Measurements from ENCODE around the gene GART.

GART gene

DNA sequence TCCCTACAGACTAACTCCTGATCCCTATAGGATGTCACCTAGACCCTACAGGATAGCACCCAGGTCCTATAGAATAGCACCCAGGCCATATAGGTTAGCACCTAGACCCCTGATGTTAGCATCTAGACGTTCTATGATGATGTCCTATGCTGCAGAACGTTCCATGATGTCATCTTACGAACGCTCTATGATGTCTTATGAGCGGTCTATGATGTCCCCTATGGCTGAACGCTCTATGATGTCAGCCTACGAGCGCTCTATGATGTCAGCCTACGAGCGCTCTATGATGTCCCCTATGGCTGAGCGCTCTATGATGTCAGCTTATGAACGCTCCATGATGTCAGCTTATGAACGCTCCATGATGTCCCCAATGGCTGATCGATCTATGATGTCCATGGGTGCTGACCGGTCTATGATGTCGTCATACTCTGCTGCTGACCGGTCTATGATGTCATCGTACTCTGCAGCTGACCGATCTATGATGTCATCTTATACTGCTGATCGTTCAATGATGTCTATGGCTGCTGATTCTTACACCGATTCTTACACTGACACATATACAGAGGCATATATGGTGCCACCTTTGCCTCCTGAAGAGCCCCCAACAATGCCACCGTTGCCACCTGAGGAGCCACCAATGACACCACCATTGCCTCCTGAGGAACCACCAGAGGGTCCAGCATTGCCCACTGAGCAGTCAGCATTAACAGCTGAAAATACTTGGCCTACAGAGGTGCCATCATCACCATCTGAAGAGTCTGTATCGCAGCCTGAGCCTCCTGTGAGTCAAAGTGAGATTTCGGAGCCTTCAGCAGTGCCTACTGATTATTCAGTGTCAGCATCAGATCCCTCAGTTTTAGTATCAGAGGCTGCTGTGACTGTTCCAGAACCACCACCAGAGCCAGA, 10.4 kb upstream of the GART start:
- H3K4me3 Mint-ChIP-seq = no peak overlapping the region
- TF ChIP-seq, protein P1, sequence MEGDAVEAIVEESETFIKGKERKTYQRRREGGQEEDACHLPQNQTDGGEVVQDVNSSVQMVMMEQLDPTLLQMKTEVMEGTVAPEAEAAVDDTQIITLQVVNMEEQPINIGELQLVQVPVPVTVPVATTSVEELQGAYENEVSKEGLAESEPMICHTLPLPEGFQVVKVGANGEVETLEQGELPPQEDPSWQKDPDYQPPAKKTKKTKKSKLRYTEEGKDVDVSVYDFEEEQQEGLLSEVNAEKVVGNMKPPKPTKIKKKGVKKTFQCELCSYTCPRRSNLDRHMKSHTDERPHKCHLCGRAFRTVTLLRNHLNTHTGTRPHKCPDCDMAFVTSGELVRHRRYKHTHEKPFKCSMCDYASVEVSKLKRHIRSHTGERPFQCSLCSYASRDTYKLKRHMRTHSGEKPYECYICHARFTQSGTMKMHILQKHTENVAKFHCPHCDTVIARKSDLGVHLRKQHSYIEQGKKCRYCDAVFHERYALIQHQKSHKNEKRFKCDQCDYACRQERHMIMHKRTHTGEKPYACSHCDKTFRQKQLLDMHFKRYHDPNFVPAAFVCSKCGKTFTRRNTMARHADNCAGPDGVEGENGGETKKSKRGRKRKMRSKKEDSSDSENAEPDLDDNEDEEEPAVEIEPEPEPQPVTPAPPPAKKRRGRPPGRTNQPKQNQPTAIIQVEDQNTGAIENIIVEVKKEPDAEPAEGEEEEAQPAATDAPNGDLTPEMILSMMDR (IDR thresholded peaks at IDR 0.05; ENCODE audit: unreplicated experiment in 3 of 3) = no peak
- no peak overlapping the region for H3K27ac Mint-ChIP-seq
- H3K27me3 Mint-ChIP-seq (ENCODE audit: low read depth) = no peaks in the 10 kb centered on the region
- peaks cover 4% of the 10 kb centered on the region for H3K9me3 Mint-ChIP-seq
- peaks cover 9% of the 10 kb centered on the region for H3K4me1 Mint-ChIP-seq
- peaks cover 94% of the 10 kb centered on the region for H3K36me3 Mint-ChIP-seq (ENCODE audit: low read depth)

GRCh38 chr21:33551664-33552063, 9.7 kb upstream of the GART start:
- H3K36me3 Mint-ChIP-seq (ENCODE audit: low read depth) = peaks cover 92% of the 10 kb centered on the region
- H3K27ac Mint-ChIP-seq = no peak overlapping the region
- TF ChIP-seq, protein P1 (IDR thresholded peaks at IDR 0.05; ENCODE audit: unreplicated experiment in 3 of 3) = no peak
- H3K27me3 Mint-ChIP-seq (ENCODE audit: low read depth) = no peaks in the 10 kb centered on the region
- peaks cover 4% of the 10 kb centered on the region for H3K9me3 Mint-ChIP-seq
- H3K4me1 Mint-ChIP-seq = peaks cover 9% of the 10 kb centered on the region
- H3K4me3 Mint-ChIP-seq = no peak overlapping the region

DNA sequence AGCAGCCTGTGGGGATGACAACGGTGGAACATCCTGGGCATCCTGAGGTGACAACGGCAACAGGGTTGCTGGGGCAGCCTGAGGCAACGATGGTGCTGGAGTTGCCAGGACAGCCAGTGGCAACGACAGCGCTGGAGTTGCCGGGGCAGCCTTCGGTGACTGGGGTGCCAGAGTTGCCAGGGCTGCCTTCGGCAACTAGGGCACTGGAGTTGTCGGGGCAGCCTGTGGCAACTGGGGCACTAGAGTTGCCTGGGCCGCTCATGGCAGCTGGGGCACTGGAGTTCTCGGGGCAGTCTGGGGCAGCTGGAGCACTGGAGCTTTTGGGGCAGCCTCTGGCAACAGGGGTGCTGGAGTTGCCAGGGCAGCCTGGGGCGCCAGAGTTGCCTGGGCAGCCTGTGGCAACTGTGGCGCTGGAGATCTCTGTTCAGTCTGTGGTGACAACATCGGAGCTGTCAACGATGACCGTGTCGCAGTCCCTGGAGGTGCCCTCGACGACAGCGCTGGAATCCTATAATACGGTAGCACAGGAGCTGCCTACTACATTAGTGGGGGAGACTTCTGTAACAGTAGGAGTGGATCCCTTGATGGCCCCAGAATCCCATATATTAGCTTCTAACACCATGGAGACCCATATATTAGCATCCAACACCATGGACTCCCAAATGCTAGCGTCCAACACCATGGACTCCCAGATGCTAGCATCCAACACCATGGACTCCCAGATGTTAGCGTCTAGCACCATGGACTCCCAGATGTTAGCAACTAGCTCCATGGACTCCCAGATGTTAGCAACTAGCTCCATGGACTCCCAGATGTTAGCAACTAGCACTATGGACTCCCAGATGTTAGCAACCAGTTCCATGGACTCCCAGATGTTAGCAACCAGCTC, 9.1 kb upstream of the GART start:
- Mint-ChIP-seq H3K27me3 (ENCODE audit: low read depth) (no peaks in the 10 kb centered on the region), H3K27ac (no peak overlapping the region), H3K36me3 (ENCODE audit: low read depth) (peaks cover 90% of the 10 kb centered on the region), H3K4me1 (peaks cover 11% of the 10 kb centered on the region), H3K9me3 (peaks cover 4% of the 10 kb centered on the region), H3K4me3 (no peak overlapping the region)
- TF ChIP-seq, protein P1 (IDR thresholded peaks at IDR 0.05; ENCODE audit: unreplicated experiment in 3 of 3) = no peak

- Mint-ChIP-seq H3K36me3 (ENCODE audit: low read depth) (peaks cover 87% of the 10 kb centered on the region), H3K27ac (no peak overlapping the region)
Observed at GRCh38 chr21:33549848-33550771, 8.2 kb upstream of the GART start.

DNA sequence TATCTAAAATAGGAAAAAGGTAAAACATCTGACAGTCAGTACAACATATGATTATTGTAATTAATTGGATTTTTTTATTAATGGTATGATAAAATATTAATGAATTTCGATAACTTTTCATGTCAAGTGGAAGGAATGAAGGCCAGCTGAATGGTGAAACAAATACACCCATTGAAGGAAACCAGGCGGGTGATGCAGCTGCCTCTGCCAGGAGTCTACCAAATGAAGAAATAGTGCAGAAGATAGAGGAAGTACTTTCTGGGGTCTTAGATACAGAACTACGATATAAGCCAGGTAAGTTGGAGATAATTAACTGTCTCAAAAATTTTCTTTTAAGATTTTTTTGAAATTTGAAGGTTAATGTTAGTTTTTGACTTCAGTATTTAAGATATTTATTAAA, 4.2 kb upstream of the GART start:
- Mint-ChIP-seq H3K4me1 (peaks cover 24% of the 10 kb centered on the region), H3K9me3 (peaks cover 4% of the 10 kb centered on the region), H3K4me3 (peak overlapping the region; percentile 67 to 79 (median 72)), H3K36me3 (ENCODE audit: low read depth) (peaks cover 50% of the 10 kb centered on the region), H3K27me3 (ENCODE audit: low read depth) (no peaks in the 10 kb centered on the region), H3K27ac (no peak overlapping the region)
- TF ChIP-seq, protein P1 (IDR thresholded peaks at IDR 0.05; ENCODE audit: unreplicated experiment in 3 of 3) = no peak

More at GRCh38 chr21:33549848-33550771, 8.2 kb upstream of the GART start:
- Mint-ChIP-seq H3K9me3 (peaks cover 4% of the 10 kb centered on the region), H3K4me1 (peaks cover 16% of the 10 kb centered on the region), H3K27me3 (ENCODE audit: low read depth) (no peaks in the 10 kb centered on the region), H3K4me3 (no peak overlapping the region)
- TF ChIP-seq, protein P1 (IDR thresholded peaks at IDR 0.05; ENCODE audit: unreplicated experiment in 3 of 3) = no peak
